H1 (cell line): ENCODE data around the gene PFDN1. TPM values are rescaled to one million over a fixed set of nuclear protein-coding genes. Genes with fewer than 3 reads are reported as not detected.

Source experiments
- EP300 ChIP-seq, 2 experiments: IDR thresholded peaks; 1 replicate in 1 of 2; 2 replicates in 1 of 2; pipeline ENCODE4 v1.6.1; 2011 to 2012; ENCODE audit warnings: low read depth in 2 of 2, low read length in 2 of 2, mild to moderate bottlenecking in 2 of 2, borderline replicate concordance in 1 of 2, inconsistent platforms in 1 of 2, moderate library complexity in 1 of 2
- YY1 ChIP-seq: IDR thresholded peaks from 2 replicates; pipeline ENCODE4 v1.6.1; 2011; ENCODE audit warnings: low read depth, mild to moderate bottlenecking, low read length
- ZNF274 ChIP-seq: IDR thresholded peaks from 2 replicates; pipeline ENCODE4 v1.7.0; 2012; ENCODE audit warnings: low read length, borderline replicate concordance; ENCODE audit errors: extremely low read depth
- polyA plus RNA-seq, 7 experiments: library from polyadenylated mRNA; depleted of rRNA in 3 of 7; stranded (reverse) in 5 of 7; unstranded in 2 of 7; fragments of >200 nt in 5 of 7; fragments of 200-250 nt in 2 of 7; gene quantifications; 1 replicate in 5 of 7; 2 replicates in 1 of 7; 4 replicates in 1 of 7; pipeline versions ENCODE4 v1.2.1 to v1.2.3, GENCODE V29; 2011 to 2013; ENCODE audit warnings: missing spikeins in 2 of 7, mixed read lengths in 2 of 7
- total RNA-seq: library from RNA; stranded (reverse); fragmentation: NEBNext Ultra II Directional; extraction: Animal tissue kit (Norgen Biotek cat#: 25700); gene quantifications from 2 replicates; pipeline ENCODE4 v1.2.1, GENCODE V29; 2021

Gene PFDN1
- total and polyA plus RNA-seq, 2 of the 8 experiments (the other 6 are each of a cell fraction or from before 2014, with no cell fraction given), result 53.0 to 89.6 TPM

GRCh38 chr5:140258873-140259272 is 44.0 kb downstream of the PFDN1 start (continued):
- TF ChIP-seq ZNF274 (no peak), EP300 (IDR thresholded peaks at IDR 0.05; ENCODE audit: borderline replicate concordance in 1 of 2, low read depth in 2 of 2, low read length in 2 of 2) (no peak), YY1 (no peak)
